Neural cell (in vitro differentiated cells): ENCODE data around the gene CYTH3.

Experiments used
- EP300 ChIP-seq: fragments of 450-650 bp; conservative IDR thresholded peaks from 2 replicates; pipeline ENCODE4 v1.6.1; 2014; ENCODE audit warnings: antibody characterized with exemption, mild to moderate bottlenecking, moderate library complexity; ENCODE audit not compliant: poor library complexity, severe bottlenecking
- EZH2 ChIP-seq: fragments of 200-600, 300-800 bp; shearing (Covaris generic), sonication (generic); IDR thresholded peaks from 2 replicates; pipeline ENCODE4 v1.6.1; 2014; ENCODE audit warnings: antibody characterized with exemption, low read length, borderline replicate concordance, mild to moderate bottlenecking; ENCODE audit not compliant: insufficient read depth, poor library complexity, severe bottlenecking
- MXI1 ChIP-seq: fragments of 450-650 bp; conservative IDR thresholded peaks from 2 replicates; pipeline ENCODE4 v1.6.1; 2014; ENCODE audit warnings: antibody characterized with exemption, mild to moderate bottlenecking; ENCODE audit not compliant: poor library complexity, severe bottlenecking
- POLR2AphosphoS5 ChIP-seq: IDR thresholded peaks from 2 replicates; pipeline ENCODE4 v1.6.1; 2012
- RAD21 ChIP-seq: fragments of 450-650 bp; conservative IDR thresholded peaks from 2 replicates; pipeline ENCODE4 v1.6.1; 2014; ENCODE audit warnings: antibody characterized with exemption, mild to moderate bottlenecking, moderate library complexity
- SMC3 ChIP-seq: fragments of 450-650 bp; conservative IDR thresholded peaks from 2 replicates; pipeline ENCODE4 v1.6.1; 2014; ENCODE audit warnings: antibody characterized with exemption, mild to moderate bottlenecking, moderate library complexity; ENCODE audit not compliant: poor library complexity
- TAF1 ChIP-seq: IDR thresholded peaks from 2 replicates; pipeline ENCODE4 v1.6.1; 2012; ENCODE audit warnings: low read depth
- TF ChIP-seq, protein P1 (sequence below): fragments of 450-650 bp; IDR thresholded peaks from 2 replicates; pipeline ENCODE4 v1.5.1; 2014; ENCODE audit warnings: antibody characterized with exemption, mild to moderate bottlenecking, moderate library complexity; ENCODE audit not compliant: poor library complexity, severe bottlenecking
- TF ChIP-seq, protein P2 (sequence below): IDR thresholded peaks from 2 replicates; pipeline ENCODE4 v1.6.1; 2012; ENCODE audit warnings: borderline replicate concordance

GRCh38 chr7:6228361-6229229 lies 43.8 kb downstream of the CYTH3 start:
- TF ChIP-seq, protein P1, sequence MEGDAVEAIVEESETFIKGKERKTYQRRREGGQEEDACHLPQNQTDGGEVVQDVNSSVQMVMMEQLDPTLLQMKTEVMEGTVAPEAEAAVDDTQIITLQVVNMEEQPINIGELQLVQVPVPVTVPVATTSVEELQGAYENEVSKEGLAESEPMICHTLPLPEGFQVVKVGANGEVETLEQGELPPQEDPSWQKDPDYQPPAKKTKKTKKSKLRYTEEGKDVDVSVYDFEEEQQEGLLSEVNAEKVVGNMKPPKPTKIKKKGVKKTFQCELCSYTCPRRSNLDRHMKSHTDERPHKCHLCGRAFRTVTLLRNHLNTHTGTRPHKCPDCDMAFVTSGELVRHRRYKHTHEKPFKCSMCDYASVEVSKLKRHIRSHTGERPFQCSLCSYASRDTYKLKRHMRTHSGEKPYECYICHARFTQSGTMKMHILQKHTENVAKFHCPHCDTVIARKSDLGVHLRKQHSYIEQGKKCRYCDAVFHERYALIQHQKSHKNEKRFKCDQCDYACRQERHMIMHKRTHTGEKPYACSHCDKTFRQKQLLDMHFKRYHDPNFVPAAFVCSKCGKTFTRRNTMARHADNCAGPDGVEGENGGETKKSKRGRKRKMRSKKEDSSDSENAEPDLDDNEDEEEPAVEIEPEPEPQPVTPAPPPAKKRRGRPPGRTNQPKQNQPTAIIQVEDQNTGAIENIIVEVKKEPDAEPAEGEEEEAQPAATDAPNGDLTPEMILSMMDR, result no peak
- TF ChIP-seq EP300 (no peak), POLR2AphosphoS5 (no peak), TAF1 (no peak), RAD21 (no peak), EZH2 (no peak), SMC3 (no peak), MXI1 (no peak)
- TF ChIP-seq, protein P2, sequence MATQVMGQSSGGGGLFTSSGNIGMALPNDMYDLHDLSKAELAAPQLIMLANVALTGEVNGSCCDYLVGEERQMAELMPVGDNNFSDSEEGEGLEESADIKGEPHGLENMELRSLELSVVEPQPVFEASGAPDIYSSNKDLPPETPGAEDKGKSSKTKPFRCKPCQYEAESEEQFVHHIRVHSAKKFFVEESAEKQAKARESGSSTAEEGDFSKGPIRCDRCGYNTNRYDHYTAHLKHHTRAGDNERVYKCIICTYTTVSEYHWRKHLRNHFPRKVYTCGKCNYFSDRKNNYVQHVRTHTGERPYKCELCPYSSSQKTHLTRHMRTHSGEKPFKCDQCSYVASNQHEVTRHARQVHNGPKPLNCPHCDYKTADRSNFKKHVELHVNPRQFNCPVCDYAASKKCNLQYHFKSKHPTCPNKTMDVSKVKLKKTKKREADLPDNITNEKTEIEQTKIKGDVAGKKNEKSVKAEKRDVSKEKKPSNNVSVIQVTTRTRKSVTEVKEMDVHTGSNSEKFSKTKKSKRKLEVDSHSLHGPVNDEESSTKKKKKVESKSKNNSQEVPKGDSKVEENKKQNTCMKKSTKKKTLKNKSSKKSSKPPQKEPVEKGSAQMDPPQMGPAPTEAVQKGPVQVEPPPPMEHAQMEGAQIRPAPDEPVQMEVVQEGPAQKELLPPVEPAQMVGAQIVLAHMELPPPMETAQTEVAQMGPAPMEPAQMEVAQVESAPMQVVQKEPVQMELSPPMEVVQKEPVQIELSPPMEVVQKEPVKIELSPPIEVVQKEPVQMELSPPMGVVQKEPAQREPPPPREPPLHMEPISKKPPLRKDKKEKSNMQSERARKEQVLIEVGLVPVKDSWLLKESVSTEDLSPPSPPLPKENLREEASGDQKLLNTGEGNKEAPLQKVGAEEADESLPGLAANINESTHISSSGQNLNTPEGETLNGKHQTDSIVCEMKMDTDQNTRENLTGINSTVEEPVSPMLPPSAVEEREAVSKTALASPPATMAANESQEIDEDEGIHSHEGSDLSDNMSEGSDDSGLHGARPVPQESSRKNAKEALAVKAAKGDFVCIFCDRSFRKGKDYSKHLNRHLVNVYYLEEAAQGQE, result no peak
